OCI-M2 (cell line): ENCODE measurements around the gene TRIM10.
A peak's percentile ranks its signal among the peaks of the same experiment; 100 is the strongest.
"Not testable (repeated sequence)": the region's sequence is repeated elsewhere in the genome, so short reads cannot be mapped to it uniquely, and the experiment has no call there.

Source experiments
- DNase-seq: peaks from one replicate; lab custom pipeline; 2025; ENCODE audit not compliant: unreplicated experiment; lab: John Stamatoyannopoulos, UW

Gene TRIM10

GRCh38 chr6:30130179-30130679 is 30.8 kb downstream of the TRIM10 start:
- no peak for DNase-seq

GRCh38 chr6:30129265-30130178 is 31.5 kb downstream of the TRIM10 start:
- DNase-seq = no peak

GRCh38 chr6:30127238-30128093 is 33.5 kb downstream of the TRIM10 start:
- no peak for DNase-seq

GRCh38 chr6:30122515-30122914 is 38.5 kb downstream of the TRIM10 start:
- DNase-seq = no peak

- no peak for DNase-seq
These were observed 39.3 kb downstream of the TRIM10 start for GRCh38 chr6:30121446-30122366.

- DNase-seq = not testable (repeated sequence)
These were observed 42.3 kb downstream of the TRIM10 start for GRCh38 chr6:30118691-30119090.

- no peak for DNase-seq
These were observed 44.3 kb downstream of the TRIM10 start for GRCh38 chr6:30116724-30117123.

- DNase-seq = no peak
These were observed 47.2 kb downstream of the TRIM10 start for GRCh38 chr6:30113841-30114240.

GRCh38 chr6:30113003-30113759 is 47.8 kb downstream of the TRIM10 start, which contains the start of gene TRIM31:
TRIM31 (minus strand) TSS chr6:30113090; CDS start chr6:30112805, 285 bp downstream.
- DNase-seq = no peak

- no peak for DNase-seq
These were observed 48.5 kb downstream of the TRIM10 start for GRCh38 chr6:30112402-30112994.

- no peak for DNase-seq
These were observed 49.6 kb downstream of the TRIM10 start for GRCh38 chr6:30111266-30111856.

- no peak for DNase-seq
These were observed 56.4 kb downstream of the TRIM10 start for GRCh38 chr6:30104661-30105060.

GRCh38 chr6:30103872-30104179 is 57.2 kb downstream of the TRIM10 start:
- no peak for DNase-seq

- peak; percentile 83 for DNase-seq
These were observed 57.8 kb downstream of the TRIM10 start for GRCh38 chr6:30102970-30103871.

- DNase-seq = no peak
These were observed 58.5 kb downstream of the TRIM10 start for GRCh38 chr6:30102414-30102969.
